AG04450 (cell line): ENCODE data around the gene CLDN7. TPM values are rescaled to one million over a fixed set of nuclear protein-coding genes. Genes with fewer than 3 reads are reported as not detected.

ENCODE experiments used
- CTCF ChIA-PET: fragments of 300-600, 350-600 bp; formaldehyde crosslinking; extraction: SDS; loops from one replicate; lab custom pipeline; 2022; ENCODE audit warnings: antibody characterized with exemption, inconsistent platforms; lab: Charles Lee
- POLR2A ChIA-PET: fragments of 350-600 bp; formaldehyde crosslinking; extraction: SDS; loops from one replicate; lab custom pipeline; 2021; ENCODE audit warnings: antibody characterized with exemption, inconsistent platforms; lab: Yijun Ruan, JAX
- DNase-seq: peaks from one replicate; pipeline ENCODE4 v3.0.0-alpha.2; 2011; ENCODE audit warnings: low read depth, low spot score
- H3K27ac ChIP-seq: one replicate; pipeline ENCODE4 v1.5.1; 2012; ENCODE audit warnings: low read depth, low read length, control low read depth
- H3K27me3 ChIP-seq: one replicate; pipeline ENCODE4 v1.6.0; 2012; ENCODE audit warnings: low read length; ENCODE audit not compliant: control insufficient read depth, insufficient read depth
- H3K4me3 ChIP-seq: 2 replicates; pipeline ENCODE4 v1.5.1; 2011; ENCODE audit warnings: mild to moderate bottlenecking, low read depth, low read length, control low read depth
- H3K9me3 ChIP-seq: 2 replicates; pipeline ENCODE4 v1.5.1; 2012; ENCODE audit warnings: low read length; ENCODE audit not compliant: control insufficient read depth, insufficient read depth
- polyA plus RNA-seq: library from polyadenylated mRNA; depleted of rRNA; stranded (reverse); fragments of >200 nt; gene quantifications from 2 replicates; pipeline ENCODE4 v1.2.3, GENCODE V29; 2011
- TF ChIP-seq, protein P1 (sequence below): IDR thresholded peaks from 2 replicates; pipeline ENCODE4 v1.5.1; 2011; ENCODE audit warnings: low read depth, low read length, control low read depth, inconsistent platforms

The CLDN7 gene
- polyA plus RNA-seq, 1 experiment: 0.84 TPM

DNA sequence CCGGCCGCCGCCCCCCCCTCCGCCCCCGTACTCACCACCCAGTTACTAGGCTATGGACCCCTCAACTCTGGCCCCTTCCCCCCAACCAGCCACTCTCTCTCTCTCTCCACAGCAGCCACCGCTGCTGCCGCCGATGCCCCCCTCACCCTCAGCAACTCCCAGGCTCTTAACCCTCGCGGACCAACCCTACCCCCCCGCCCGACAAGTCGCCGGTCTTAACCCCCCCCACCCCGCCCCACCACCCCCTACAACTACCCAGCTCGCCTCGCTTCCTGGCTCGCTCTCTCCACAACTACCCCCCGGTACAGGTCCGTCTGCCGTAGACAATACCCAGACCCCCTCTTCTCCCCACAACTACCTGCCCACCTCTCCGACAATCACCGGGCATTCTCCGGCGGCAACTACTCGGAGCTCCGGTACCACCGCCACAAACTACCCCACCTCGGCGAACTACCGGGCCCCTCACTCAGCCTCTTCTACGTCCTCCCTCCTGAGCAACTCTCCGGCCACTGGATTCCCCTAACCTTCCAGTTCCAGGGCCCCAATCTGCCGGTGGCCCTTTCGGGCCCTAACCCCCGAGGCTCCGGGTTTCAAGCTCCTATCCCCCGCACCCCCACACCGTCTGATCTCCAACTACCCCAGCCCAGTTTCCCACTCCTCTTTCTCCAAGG, 23.7 kb downstream of the CLDN7 start:
- Histone ChIP-seq H3K9me3 (peaks cover 3% of the 10 kb centered on the region; the same call in 1 of the 2 replicates), H3K27me3 (no peaks in the 10 kb centered on the region), H3K4me3 (peak overlapping the region; percentile 93), H3K27ac (peak overlapping the region; percentile 70)
- DNase-seq: no peak
- CTCF ChIA-PET: no interaction called here
- TF ChIP-seq, protein P1, sequence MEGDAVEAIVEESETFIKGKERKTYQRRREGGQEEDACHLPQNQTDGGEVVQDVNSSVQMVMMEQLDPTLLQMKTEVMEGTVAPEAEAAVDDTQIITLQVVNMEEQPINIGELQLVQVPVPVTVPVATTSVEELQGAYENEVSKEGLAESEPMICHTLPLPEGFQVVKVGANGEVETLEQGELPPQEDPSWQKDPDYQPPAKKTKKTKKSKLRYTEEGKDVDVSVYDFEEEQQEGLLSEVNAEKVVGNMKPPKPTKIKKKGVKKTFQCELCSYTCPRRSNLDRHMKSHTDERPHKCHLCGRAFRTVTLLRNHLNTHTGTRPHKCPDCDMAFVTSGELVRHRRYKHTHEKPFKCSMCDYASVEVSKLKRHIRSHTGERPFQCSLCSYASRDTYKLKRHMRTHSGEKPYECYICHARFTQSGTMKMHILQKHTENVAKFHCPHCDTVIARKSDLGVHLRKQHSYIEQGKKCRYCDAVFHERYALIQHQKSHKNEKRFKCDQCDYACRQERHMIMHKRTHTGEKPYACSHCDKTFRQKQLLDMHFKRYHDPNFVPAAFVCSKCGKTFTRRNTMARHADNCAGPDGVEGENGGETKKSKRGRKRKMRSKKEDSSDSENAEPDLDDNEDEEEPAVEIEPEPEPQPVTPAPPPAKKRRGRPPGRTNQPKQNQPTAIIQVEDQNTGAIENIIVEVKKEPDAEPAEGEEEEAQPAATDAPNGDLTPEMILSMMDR: no peak
- POLR2A ChIA-PET: interaction anchor here (0.7 to 1.3 kb wide), 2 partner anchors 16 to 19 kb away, joined by 4 to 5 read pairs; partner anchors contain the start of genes ACADVL and DLG4

DNA sequence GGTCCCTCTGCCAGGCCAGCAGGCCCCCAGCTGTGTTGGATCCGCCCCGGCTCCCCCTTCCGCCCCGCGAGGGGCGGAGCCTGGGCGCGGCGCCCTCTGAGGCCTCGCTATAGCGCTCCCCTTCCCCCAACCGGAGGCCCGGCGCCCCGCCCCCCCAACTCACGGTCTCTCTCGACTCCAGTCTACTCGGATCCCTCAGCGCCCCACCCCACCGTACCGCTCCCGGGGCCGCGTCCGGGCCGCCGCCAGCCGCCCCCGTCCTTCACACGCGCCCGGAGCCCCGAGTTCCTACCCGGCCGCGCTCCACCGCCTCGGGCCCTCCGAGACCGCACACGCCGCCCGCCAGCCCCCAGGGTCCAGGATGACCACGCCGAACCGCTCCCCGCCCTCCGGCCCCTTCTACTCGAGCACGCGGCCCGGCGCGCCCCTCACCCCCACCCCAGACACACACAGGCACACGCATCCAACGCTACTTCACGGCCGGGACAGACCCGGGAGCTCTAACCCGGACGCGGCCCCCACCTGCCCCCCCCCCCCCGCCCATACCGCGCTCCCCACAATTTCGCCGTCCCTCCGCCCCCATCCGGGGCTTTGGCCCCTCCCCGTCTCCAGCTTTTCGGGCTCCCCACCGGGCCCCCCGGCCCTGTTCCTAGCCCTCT, 24.4 kb downstream of the CLDN7 start:
- peaks cover 3% of the 10 kb centered on the region; the same call in 1 of the 2 replicates for H3K9me3 ChIP-seq
- H3K4me3 ChIP-seq: peak overlapping the region; percentile 93
- POLR2A ChIA-PET: interaction anchor here (0.7 to 1.3 kb wide), 2 partner anchors 16 to 18 kb away, joined by 4 to 5 read pairs; partner anchors contain the start of genes ACADVL and DLG4
- peak overlapping the region; percentile 57 for H3K27ac ChIP-seq
- TF ChIP-seq, protein P1: no peak
- no peak for DNase-seq
- CTCF ChIA-PET: no interaction called here
- no peaks in the 10 kb centered on the region for H3K27me3 ChIP-seq

DNA sequence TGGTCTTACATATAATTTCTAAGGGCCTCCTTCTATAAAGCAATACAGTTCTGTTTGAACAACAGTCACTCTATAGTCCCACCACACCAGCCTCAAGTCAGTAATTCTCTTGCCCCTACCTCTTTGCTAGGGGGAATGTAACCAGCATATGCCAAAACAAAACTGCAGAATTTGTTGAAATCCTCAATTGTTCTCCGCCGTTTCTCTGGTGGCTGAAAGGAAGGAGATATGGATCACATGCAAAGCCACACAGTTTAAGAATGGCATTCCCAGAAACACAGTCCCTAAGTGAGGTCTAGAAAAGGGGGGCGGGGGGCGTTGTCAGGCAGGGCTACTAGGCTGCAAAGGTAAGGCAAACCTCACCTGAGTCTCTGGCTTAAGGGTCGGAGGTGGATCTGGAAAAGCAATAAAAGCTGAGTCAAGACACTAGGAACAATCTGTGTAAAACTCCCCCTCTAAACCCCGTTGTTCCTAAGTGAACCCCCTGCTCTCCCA, 25.0 kb downstream of the CLDN7 start:
- no peak for DNase-seq
- CTCF ChIA-PET: interaction anchor here (1.2 kb wide), 1 partner anchor 17 kb away, joined by 4 read pairs; no protein-coding TSS in a partner anchor
- H3K27ac ChIP-seq: peak overlapping the region; percentile 57
- TF ChIP-seq, protein P1: no peak
- no peaks in the 10 kb centered on the region for H3K27me3 ChIP-seq
- POLR2A ChIA-PET: no interaction called here
- H3K4me3 ChIP-seq: peak overlapping the region; percentile 93
- H3K9me3 ChIP-seq: peaks cover 3% of the 10 kb centered on the region; the same call in 1 of the 2 replicates

DNA sequence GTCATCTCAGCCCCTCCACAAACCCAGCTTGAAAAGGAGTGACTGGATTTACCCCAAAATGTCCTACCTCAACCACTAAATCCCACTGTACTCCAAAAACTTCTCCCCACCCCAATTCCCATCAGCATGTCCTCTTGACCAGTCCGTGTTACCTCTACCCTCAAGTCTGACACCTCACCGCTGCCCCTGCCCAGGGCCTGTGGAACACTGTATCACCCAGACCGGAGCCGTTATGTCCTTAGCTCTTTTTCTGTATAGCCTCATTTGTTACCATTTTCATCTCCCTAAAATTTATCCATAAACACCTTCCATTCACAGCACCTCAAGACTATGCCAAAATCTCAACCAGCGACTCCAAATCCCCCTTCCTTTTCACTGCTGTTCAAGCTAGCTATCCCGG, 25.5 kb downstream of the CLDN7 start:
- POLR2A ChIA-PET: interaction anchor here (5.7 kb wide), 1 partner anchor 16 kb away, joined by 42 read pairs; the partner anchor contains the start of genes ACADVL and DLG4
- CTCF ChIA-PET: interaction anchor here (1.2 kb wide), 1 partner anchor 16 kb away, joined by 4 read pairs; no protein-coding TSS in a partner anchor
- no peak for DNase-seq
- TF ChIP-seq, protein P1: no peak
- Histone ChIP-seq H3K27ac (no peak overlapping the region), H3K9me3 (no peaks in the 10 kb centered on the region; the same call in 1 of the 2 replicates), H3K27me3 (no peaks in the 10 kb centered on the region), H3K4me3 (peak overlapping the region; percentile 93; the same call in 1 of the 2 replicates)
